K562 (cell line): Measurements from ENCODE around the gene CPT1C. TPM values are rescaled to one million over a fixed set of nuclear protein-coding genes. Genes with fewer than 3 reads are reported as not detected.

Source experiments
- ELF1 ChIP-seq: fragments of 200-800 bp; sonication (Bioruptor generic); IDR thresholded peaks from 2 replicates; pipeline ENCODE4 v1.6.1; 2016; ENCODE audit warnings: missing genetic modification characterization, missing compliant biosample characterization
- ETV5 ChIP-seq: sonication (generic); formaldehyde crosslinking; IDR thresholded peaks from 2 replicates; pipeline ENCODE4 v1.4.0; 2020; ENCODE audit warnings: low read depth, mild to moderate bottlenecking, missing genetic modification reagents
- EWSR1 ChIP-seq: fragments of 450-650 bp; IDR thresholded peaks from 2 replicates; pipeline ENCODE4 v1.6.1; 2018; ENCODE audit warnings: borderline replicate concordance, mild to moderate bottlenecking, low read depth, moderate library complexity; ENCODE audit not compliant: partially characterized antibody
- GTF2F1 ChIP-seq: IDR thresholded peaks from 2 replicates; pipeline ENCODE4 v1.6.1; 2011; ENCODE audit warnings: low read depth, low read length, improper control_type of control experiment
- JUN ChIP-seq, 2 experiments: sonication (generic) in 1 of 2; formaldehyde crosslinking in 1 of 2; IDR thresholded peaks; 2 replicates each; pipeline versions ENCODE4 v1.6.1 to v1.8.0; 2012 to 2022; ENCODE audit warnings: borderline replicate concordance in 2 of 2, mild to moderate bottlenecking in 2 of 2, improper control_type of control experiment in 1 of 2, low read depth in 1 of 2, low read length in 1 of 2, missing genetic modification reagents in 1 of 2
- MAFF ChIP-seq: IDR thresholded peaks from 2 replicates; pipeline ENCODE4 v1.6.1; 2012; ENCODE audit warnings: low read length, improper control_type of control experiment
- NBN ChIP-seq: fragments of 450-650 bp; IDR thresholded peaks from 2 replicates; pipeline ENCODE4 v1.6.1; 2016; ENCODE audit warnings: low read depth, mild to moderate bottlenecking
- NONO ChIP-seq, 2 experiments: fragments of 200-400 bp in 1 of 2; fragments of 450-650 bp in 1 of 2; formaldehyde crosslinking in 1 of 2; IDR thresholded peaks; 2 replicates each; pipeline ENCODE4 v1.6.1; 2017; ENCODE audit warnings: low read depth in 2 of 2, mild to moderate bottlenecking in 2 of 2, moderate library complexity in 2 of 2, low read length in 1 of 2
- RAD51 ChIP-seq: fragments of 450-650 bp; IDR thresholded peaks from 2 replicates; pipeline ENCODE4 v1.7.1; 2016; ENCODE audit warnings: low read depth, mild to moderate bottlenecking, borderline replicate concordance
- RUNX1 ChIP-seq: sonication (generic); IDR thresholded peaks from 2 replicates; pipeline ENCODE4 v1.6.1; 2016; ENCODE audit warnings: antibody characterized with exemption, low read depth
- TAF1 ChIP-seq: IDR thresholded peaks from 2 replicates; pipeline ENCODE4 v1.6.1; 2011; ENCODE audit warnings: mild to moderate bottlenecking, low read length, moderate library complexity; ENCODE audit not compliant: insufficient read depth, control insufficient read depth, severe bottlenecking; ENCODE audit errors: extremely low read depth
- TSC22D4 ChIP-seq: fragments of 450-650 bp; IDR thresholded peaks from 2 replicates; pipeline ENCODE4 v1.6.1; 2016; ENCODE audit warnings: missing genetic modification characterization, missing biosample characterization, control low read depth
- ZNF253 ChIP-seq: fragments of 250-450 bp; sonication (Bioruptor Pico); conservative IDR thresholded peaks from 2 replicates; pipeline ENCODE4 v1.6.1; 2021; ENCODE audit warnings: mild to moderate bottlenecking
- ZZZ3 ChIP-seq: fragments of 450-650 bp; IDR thresholded peaks from 2 replicates; pipeline ENCODE4 v1.6.1; 2016; ENCODE audit warnings: antibody characterized with exemption, mild to moderate bottlenecking, moderate library complexity
- polyA plus RNA-seq, 8 experiments: library from polyadenylated mRNA; depleted of rRNA in 4 of 8; stranded (reverse) in 5 of 8; unstranded in 3 of 8; fragments of >200 nt; fragmentation: Nextera tagmentation in 2 of 8; fragmentation: Illumina TruSeq in 1 of 8; extraction: Ambion mirVana in 2 of 8; extraction: Trizol in 1 of 8; gene quantifications; 2 replicates each; pipeline versions ENCODE4 v1.2.1 to v1.2.3, GENCODE V29; 2011 to 2014; ENCODE audit warnings: inconsistent platforms in 1 of 8, missing spikeins in 1 of 8
- total RNA-seq, 7 experiments: library from RNA; depleted of rRNA in 6 of 7; stranded (reverse); fragments of >200 nt in 6 of 7; fragmentation: Illumina TruSeq in 2 of 7; extraction: Trizol in 2 of 7; gene quantifications; 2 replicates each; pipeline versions ENCODE4 v1.2.1 to v1.2.3, GENCODE V29; 2011 to 2021; ENCODE audit warnings: low replicate concordance in 1 of 7
- TF ChIP-seq, protein P1 (sequence below): fragments of 450-650 bp; IDR thresholded peaks from 2 replicates; pipeline ENCODE4 v1.7.1; 2018; ENCODE audit warnings: mild to moderate bottlenecking, low read depth; ENCODE audit not compliant: partially characterized antibody
- TF ChIP-seq, protein P2 (sequence below): fragments of 450-650 bp; IDR thresholded peaks from 2 replicates; pipeline ENCODE4 v1.6.1; 2014; ENCODE audit warnings: low read depth, mild to moderate bottlenecking, moderate library complexity, borderline replicate concordance
- TF ChIP-seq, protein P3 (sequence below): fragments of 250-450 bp; sonication (Bioruptor Pico); IDR thresholded peaks from 2 replicates; pipeline ENCODE4 v1.4.0; 2020

CPT1C gene
- total and polyA plus RNA-seq, 9 of the 15 experiments (the other 6 are each of a cell fraction or from before 2014, with no cell fraction given), result 1.9 to 12.3 (median 3.0) TPM

DNA sequence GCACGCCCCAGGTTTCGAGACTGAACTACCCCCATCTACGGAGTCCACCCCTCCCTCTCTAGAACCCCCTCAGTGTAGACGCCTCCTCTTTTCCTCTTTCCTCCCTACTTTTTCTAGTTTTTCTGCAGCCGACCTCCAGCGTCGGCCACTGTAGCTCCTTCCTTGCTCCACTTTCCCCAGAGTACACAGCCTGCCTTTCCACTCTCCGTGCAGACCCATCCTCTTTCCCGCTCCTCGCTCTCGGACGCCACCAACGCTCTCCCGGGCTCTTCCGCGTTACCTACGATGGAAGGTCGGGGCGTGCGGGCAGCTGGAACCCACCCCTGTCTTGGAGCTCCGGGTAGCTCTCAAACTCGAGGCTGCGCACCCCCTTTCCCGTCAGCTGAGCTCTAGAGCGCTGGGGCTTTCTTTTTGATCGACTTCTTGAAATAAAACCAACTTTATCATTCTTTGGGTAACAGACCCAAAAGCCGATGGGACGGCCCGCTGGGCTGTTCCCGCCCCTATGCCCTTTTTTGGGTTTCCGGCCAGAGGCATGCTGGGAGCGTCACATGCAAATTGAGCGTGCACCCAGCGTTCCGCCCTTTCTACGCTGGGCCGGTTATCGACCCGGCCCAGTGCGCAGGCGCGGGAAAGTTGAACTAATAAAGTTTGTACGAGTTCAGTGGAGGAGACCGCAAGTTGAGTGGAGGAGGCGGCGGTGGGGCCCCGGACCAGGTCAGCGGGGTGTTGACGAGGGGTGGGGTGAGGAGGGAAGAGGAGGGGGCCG is 25.4 kb upstream of the CPT1C start, which contains the start of the genes BCL2L12 and IRF3 (continued):
- TF ChIP-seq EWSR1 (no peak), TSC22D4 (no peak), MAFF (no peak), ETV5 (CRISPR knock-in tag) (no peak), GTF2F1 (no peak), NBN (peak; percentile 54; the same call in 1 of the 2 replicates), ZZZ3 (peak; percentile 29; the same call in 1 of the 2 replicates), RAD51 (no peak), ZNF253 (CRISPR knock-in tag) (no peak), JUN (IDR thresholded peaks at IDR 0.05; ENCODE audit: borderline replicate concordance, low read depth, low read length) (no peak), JUN (CRISPR knock-in tag; IDR thresholded peaks at IDR 0.05; ENCODE audit: borderline replicate concordance) (no peak), ELF1 (peak; percentile 89), RUNX1 (no peak), TAF1 (peak; percentile 73), NONO (IDR thresholded peaks at IDR 0.05; ENCODE audit: low read depth in 2 of 2, low read length in 1 of 2) (peak in 1 of 2 experiments; percentile 82; a peak in 1 of 4 replicates)
- TF ChIP-seq, protein P1, sequence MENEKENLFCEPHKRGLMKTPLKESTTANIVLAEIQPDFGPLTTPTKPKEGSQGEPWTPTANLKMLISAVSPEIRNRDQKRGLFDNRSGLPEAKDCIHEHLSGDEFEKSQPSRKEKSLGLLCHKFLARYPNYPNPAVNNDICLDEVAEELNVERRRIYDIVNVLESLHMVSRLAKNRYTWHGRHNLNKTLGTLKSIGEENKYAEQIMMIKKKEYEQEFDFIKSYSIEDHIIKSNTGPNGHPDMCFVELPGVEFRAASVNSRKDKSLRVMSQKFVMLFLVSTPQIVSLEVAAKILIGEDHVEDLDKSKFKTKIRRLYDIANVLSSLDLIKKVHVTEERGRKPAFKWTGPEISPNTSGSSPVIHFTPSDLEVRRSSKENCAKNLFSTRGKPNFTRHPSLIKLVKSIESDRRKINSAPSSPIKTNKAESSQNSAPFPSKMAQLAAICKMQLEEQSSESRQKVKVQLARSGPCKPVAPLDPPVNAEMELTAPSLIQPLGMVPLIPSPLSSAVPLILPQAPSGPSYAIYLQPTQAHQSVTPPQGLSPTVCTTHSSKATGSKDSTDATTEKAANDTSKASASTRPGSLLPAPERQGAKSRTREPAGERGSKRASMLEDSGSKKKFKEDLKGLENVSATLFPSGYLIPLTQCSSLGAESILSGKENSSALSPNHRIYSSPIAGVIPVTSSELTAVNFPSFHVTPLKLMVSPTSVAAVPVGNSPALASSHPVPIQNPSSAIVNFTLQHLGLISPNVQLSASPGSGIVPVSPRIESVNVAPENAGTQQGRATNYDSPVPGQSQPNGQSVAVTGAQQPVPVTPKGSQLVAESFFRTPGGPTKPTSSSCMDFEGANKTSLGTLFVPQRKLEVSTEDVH, result peak; percentile 13
- TF ChIP-seq, protein P2, sequence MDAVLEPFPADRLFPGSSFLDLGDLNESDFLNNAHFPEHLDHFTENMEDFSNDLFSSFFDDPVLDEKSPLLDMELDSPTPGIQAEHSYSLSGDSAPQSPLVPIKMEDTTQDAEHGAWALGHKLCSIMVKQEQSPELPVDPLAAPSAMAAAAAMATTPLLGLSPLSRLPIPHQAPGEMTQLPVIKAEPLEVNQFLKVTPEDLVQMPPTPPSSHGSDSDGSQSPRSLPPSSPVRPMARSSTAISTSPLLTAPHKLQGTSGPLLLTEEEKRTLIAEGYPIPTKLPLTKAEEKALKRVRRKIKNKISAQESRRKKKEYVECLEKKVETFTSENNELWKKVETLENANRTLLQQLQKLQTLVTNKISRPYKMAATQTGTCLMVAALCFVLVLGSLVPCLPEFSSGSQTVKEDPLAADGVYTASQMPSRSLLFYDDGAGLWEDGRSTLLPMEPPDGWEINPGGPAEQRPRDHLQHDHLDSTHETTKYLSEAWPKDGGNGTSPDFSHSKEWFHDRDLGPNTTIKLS, result peak; percentile 38; the same call in 1 of the 2 replicates
- TF ChIP-seq, protein P3, sequence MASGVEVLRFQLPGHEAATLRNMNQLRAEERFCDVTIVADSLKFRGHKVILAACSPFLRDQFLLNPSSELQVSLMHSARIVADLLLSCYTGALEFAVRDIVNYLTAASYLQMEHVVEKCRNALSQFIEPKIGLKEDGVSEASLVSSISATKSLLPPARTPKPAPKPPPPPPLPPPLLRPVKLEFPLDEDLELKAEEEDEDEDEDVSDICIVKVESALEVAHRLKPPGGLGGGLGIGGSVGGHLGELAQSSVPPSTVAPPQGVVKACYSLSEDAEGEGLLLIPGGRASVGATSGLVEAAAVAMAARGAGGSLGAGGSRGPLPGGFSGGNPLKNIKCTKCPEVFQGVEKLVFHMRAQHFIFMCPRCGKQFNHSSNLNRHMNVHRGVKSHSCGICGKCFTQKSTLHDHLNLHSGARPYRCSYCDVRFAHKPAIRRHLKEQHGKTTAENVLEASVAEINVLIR, result no peak
